ENCODE measurements around the gene HIVEP1. TPM values are rescaled to one million over a fixed set of nuclear protein-coding genes. Genes with fewer than 3 reads are reported as not detected.
"Not testable (repeated sequence)": the region's sequence is repeated elsewhere in the genome, so short reads cannot be mapped to it uniquely, and the experiment has no call there.

The HIVEP1 gene
- polyA plus RNA-seq, 1 experiment = 13.9 TPM

- H3K9me3 ChIP-seq (ENCODE audit: control insufficient read depth, insufficient read depth, low read length) = no peaks in the 10 kb centered on the region
- no peak for DNase-seq (ENCODE audit: low read depth, low spot score)
- H3K4me3 ChIP-seq (ENCODE audit: low read depth, low read length) = no peak overlapping the region
- H3K27ac ChIP-seq (ENCODE audit: low read depth, low read length) = no peak overlapping the region
- no peak for TF ChIP-seq CTCF (IDR thresholded peaks at IDR 0.05; ENCODE audit: low read depth, low read length)
- ChIA-PET POLR2A (no interaction called here), CTCF (no interaction called here)
- no peaks in the 10 kb centered on the region for H3K27me3 ChIP-seq (ENCODE audit: control insufficient read depth, insufficient read depth, low read length)
These were observed 140.2 kb downstream of the HIVEP1 start for GRCh38 chr6:12152023-12152970.

DNA sequence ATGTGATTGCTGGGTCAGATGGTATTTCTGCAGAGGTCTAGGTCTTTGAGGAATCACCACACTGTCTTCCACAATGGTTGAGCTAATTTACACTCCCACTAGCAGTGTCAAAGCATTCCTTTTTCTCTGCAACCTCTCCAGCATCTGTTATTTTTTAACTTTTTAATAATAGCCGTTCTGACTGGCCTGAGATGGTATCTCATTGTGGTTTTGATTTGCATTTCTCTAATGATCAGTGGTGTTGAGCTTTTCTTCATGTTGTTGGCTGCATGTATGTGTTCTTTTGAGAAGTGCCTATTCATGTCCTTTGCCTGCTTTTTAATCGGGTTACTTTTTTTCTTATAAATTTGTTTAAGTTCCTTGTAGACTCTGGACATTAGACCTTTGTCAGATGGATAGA, 143.7 kb downstream of the HIVEP1 start:
- H3K4me3 ChIP-seq (ENCODE audit: low read depth, low read length); H3K27me3 ChIP-seq (ENCODE audit: control insufficient read depth, insufficient read depth, low read length); DNase-seq (ENCODE audit: low read depth, low spot score); POLR2A ChIA-PET; H3K27ac ChIP-seq (ENCODE audit: low read depth, low read length); CTCF ChIA-PET; H3K9me3 ChIP-seq (ENCODE audit: control insufficient read depth, insufficient read depth, low read length): not testable (repeated sequence)

GRCh38 chr6:12158686-12159415, 146.7 kb downstream of the HIVEP1 start:
- no peaks in the 10 kb centered on the region for H3K27me3 ChIP-seq (ENCODE audit: control insufficient read depth, insufficient read depth, low read length)
- ChIA-PET CTCF (interaction anchor here (1.5 kb wide), 1 partner anchor 10 kb away, joined by 4 read pairs; no protein-coding TSS in a partner anchor), POLR2A (no interaction called here)
- no peaks in the 10 kb centered on the region for H3K9me3 ChIP-seq (ENCODE audit: control insufficient read depth, insufficient read depth, low read length)
- TF ChIP-seq CTCF (IDR thresholded peaks at IDR 0.05; ENCODE audit: low read depth, low read length) = no peak
- DNase-seq (ENCODE audit: low read depth, low spot score) = no peak
- no peak overlapping the region for H3K4me3 ChIP-seq (ENCODE audit: low read depth, low read length)
- H3K27ac ChIP-seq (ENCODE audit: low read depth, low read length) = no peak overlapping the region

DNA sequence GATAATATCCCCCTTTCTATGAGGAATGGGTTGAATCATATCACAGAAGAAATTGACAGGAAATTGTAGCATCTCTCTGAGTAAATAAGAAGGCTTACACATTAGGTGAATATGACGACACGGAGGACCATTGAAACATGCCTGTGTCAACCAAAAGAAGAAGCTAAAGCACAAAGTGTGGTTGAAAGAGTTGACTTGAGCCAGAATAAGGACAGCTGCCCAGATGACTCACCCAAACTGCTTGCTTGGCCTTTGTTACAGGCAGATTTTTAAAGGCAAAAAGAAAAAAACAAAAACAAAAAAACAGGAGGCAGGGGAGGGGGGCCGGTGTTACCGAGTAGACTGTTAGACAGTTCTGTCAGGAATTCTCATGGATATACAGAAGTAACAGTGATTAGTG, 148.2 kb downstream of the HIVEP1 start:
- POLR2A ChIA-PET = no interaction called here
- CTCF ChIA-PET = interaction anchor here (1.4 to 1.5 kb wide), 2 partner anchors 12 to 129 kb away, joined by 4 to 5 read pairs; no protein-coding TSS in a partner anchor
- TF ChIP-seq CTCF (IDR thresholded peaks at IDR 0.05; ENCODE audit: low read depth, low read length) = no peak
- no peak overlapping the region for H3K27ac ChIP-seq (ENCODE audit: low read depth, low read length)
- no peak overlapping the region for H3K4me3 ChIP-seq (ENCODE audit: low read depth, low read length)
- no peaks in the 10 kb centered on the region for H3K27me3 ChIP-seq (ENCODE audit: control insufficient read depth, insufficient read depth, low read length)
- H3K9me3 ChIP-seq (ENCODE audit: control insufficient read depth, insufficient read depth, low read length) = no peaks in the 10 kb centered on the region
- no peak for DNase-seq (ENCODE audit: low read depth, low spot score)

GRCh38 chr6:12162213-12162612, 150.1 kb downstream of the HIVEP1 start:
- Histone ChIP-seq H3K27ac (ENCODE audit: low read depth, low read length) (no peak overlapping the region), H3K27me3 (ENCODE audit: control insufficient read depth, insufficient read depth, low read length) (no peaks in the 10 kb centered on the region), H3K4me3 (ENCODE audit: low read depth, low read length) (no peak overlapping the region), H3K9me3 (ENCODE audit: control insufficient read depth, insufficient read depth, low read length) (no peaks in the 10 kb centered on the region)
- ChIA-PET CTCF (no interaction called here), POLR2A (no interaction called here)
- no peak for TF ChIP-seq CTCF (IDR thresholded peaks at IDR 0.05; ENCODE audit: low read depth, low read length)
- DNase-seq (ENCODE audit: low read depth, low spot score) = no peak

Data from AG04450 (cell line).